GM18870 (cell line): ENCODE data around the gene CYSRT1.

ENCODE experiments used
- ATAC-seq: cut with Tn5 transposase; IDR thresholded peaks from one replicate; pipeline ENCODE4 v1.9.1; 2021; ENCODE audit warnings: moderate library complexity; ENCODE audit not compliant: unreplicated experiment

Gene CYSRT1

DNA sequence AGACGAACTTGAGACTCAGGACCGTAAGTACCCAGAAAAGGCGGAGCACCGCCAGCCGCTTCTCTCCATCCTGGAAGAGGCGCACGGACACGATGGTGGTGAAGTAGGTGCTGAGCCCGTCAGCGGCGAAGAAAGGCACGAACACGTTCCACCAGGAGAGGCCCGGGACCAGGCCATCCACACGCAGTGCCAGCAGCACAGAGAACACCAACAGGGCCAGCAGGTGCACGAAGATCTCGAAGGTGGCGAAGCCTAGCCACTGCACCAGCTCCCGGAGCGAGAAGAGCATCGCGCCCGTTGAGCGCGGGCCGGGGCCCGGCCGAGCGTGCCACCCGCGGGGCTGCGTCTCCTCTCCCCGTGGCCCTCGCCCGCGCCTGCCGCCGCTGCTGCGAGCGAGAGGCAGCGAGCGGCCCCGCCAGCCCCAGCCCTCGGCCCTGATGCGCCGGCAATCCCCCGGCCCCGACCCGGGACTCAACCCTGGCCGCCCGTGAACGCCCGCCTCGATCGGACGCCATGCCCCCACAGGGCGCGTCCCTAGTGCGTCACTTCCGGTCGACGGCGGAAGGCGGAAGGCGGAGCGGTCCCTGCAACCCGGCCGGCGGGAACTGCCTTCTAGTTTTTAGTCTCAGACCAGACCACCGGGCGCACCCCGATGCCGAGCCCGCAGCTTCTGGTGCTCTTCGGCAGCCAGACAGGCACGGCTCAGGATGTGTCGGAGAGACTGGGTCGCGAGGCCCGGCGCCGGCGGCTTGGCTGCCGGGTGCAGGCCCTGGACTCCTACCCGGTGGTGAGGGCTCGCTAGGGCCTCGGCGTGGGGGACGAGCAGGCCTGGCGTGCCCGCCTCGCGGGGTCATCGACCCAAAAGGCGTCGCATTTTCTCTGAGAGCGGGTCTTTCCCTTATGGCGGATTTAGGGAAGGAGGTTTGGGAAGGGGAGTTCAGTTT lies 19.6 kb upstream of the CYSRT1 start, which contains the start of the genes NDOR1 and TMEM203:
Gene NDOR1, plus strand, starts transcription at position 575 of the 944 bp plus-strand sequence. Its CDS starts 78 bp downstream, at position 653.
Gene TMEM203, minus strand, starts transcription at position 523 of the 944 bp plus-strand sequence. Its CDS starts 234 bp downstream, at position 289.
- ATAC-seq, result no peak

DNA sequence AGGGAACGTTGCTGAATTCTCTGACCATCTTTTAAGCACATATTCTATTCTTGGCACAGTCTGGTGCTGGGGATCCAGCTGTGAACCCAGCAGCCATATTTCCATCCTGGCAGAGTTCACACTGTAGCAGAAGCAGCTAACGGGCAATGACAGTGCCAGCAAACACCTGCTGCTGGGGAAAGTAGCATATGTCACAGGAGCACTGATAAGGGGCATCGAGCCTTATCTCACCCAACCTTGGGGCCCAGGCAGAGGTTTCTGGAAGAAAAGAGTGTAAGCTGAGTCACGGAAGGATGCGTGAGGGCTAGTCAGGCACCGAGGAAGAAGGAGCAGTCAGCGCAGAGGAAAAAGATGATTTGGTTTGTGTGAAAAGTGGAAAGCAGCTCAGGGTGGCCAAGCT lies 18.4 kb upstream of the CYSRT1 start:
- ATAC-seq, result no peak

DNA sequence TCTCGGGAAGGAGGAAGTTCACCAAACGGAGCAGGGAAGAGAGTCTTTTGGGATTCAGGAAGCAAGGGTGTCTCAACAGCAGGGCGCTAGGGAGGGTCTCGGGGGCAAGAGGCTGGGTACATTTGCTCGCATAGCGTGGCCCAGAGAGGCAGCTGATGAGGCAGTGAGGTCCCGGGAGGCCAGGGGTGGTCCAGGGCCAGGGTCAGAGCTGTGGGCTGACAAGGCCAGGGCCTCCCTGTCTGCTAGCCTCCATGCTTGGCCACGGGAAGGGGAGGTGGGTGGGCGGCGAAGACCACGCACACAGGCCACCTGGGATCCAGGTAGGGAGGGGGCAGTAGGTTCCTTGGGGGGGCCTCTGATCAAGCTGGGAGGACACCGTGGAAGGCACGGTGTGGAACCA lies 13.4 kb upstream of the CYSRT1 start:
- ATAC-seq, result no peak

DNA sequence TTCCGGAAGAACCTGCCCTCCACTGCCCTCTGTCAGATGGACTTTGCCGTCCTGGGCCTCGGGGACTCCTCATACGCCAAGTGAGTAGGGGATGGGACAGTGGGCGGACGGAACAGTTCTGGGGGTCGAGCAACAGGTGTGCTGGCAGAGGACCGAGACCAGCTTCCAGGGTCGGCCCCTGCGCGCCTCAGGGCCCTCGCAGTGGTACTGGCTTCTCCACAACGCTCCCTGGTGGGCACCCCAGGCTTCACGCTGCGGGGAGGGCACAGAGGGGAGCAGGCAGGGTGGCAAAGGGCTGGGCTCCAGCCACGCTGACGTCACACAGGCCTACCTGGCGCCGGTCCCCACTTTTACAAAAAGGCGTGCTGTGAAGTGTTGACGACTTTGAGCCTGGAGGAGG lies 12.5 kb upstream of the CYSRT1 start:
- no peak for ATAC-seq

DNA sequence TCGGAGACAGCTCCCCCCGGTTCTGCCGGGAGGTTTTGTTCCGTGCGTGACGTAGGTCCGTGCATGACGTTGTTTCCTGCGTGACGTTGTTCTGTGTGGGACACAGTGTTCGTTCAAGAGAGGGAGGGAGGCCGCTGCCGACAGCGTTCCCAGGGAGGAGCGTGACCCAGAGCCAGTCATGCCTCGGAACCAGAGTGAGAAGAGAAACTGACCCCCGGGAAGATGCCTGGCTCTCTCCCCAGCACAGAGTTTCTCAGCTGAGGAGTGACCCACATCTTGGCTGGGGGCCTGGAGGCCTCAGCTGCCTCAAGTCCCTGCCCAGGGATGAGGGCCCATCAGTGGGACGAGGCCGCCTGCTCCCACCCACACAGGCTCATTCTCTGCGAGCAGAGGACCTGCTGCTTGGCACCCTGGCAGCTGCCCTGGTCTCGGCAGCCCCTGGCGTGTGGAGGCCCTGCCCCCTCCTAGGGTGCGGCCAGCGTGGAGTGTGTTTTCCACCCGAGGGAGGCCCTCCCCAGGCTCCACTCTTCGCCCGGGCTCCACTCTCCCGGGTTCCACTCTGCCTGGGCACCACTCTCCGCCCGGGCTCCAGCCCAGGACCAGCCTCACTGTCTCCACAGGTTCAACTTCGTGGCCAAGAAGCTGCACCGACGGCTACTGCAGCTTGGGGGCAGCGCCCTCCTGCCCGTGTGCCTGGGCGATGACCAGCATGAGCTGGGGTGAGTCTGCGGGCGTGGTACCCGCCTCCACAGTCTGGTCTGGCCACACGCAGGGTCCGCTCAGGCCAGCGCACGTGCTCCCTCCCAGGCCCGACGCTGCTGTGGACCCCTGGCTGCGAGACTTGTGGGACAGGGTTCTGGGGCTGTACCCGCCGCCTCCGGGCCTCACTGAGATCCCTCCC lies 11.6 kb upstream of the CYSRT1 start:
- ATAC-seq, result no peak

DNA sequence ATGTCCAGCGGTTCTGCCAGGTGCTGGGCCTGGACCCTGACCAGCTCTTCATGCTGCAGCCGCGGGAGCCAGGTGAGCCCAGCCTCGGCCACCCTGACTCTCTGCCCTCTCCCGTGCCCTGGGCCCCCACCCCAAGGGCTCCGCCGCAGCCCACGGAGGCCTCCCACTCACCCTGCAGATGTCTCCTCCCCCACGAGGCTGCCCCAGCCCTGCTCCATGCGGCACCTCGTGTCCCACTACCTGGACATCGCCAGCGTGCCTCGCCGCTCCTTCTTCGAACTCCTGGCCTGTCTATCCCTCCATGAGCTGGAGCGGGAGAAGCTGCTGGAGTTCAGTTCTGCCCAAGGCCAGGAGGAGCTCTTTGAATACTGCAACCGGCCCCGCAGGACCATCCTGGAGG lies 10.4 kb upstream of the CYSRT1 start:
- ATAC-seq, result no peak

DNA sequence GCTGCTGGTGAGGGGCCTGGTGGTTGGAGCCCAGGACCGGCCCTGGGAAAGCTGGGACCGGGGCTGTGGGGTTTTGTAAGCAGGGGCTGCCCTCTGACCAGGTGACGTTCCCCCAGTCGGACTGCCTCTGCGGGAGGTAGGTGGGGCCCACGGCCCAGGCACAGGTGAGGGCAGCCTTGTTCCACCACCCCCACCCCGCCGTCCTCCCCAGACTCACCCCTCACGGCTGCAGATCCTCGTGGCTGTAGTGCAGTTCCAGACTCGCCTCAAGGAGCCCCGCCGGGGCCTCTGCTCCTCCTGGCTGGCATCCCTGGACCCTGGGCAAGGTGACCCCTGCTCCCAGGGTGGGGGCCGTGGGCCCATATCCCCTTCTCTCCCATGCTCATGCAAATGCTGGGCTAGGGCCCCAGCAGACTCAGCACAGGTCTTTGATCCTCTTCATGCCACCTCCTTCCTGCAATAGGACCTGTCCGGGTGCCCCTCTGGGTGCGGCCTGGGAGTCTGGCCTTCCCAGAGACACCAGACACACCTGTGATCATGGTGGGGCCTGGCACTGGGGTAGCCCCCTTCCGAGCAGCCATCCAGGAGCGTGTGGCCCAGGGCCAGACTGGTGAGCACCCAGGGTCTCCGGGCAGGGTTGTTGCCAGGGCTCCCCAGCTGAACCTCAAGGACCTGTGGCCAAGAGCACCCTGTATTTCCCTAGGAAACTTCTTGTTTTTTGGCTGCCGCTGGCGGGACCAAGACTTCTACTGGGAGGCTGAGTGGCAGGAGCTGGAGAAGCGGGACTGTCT lies 9.6 kb upstream of the CYSRT1 start:
- no peak for ATAC-seq

DNA sequence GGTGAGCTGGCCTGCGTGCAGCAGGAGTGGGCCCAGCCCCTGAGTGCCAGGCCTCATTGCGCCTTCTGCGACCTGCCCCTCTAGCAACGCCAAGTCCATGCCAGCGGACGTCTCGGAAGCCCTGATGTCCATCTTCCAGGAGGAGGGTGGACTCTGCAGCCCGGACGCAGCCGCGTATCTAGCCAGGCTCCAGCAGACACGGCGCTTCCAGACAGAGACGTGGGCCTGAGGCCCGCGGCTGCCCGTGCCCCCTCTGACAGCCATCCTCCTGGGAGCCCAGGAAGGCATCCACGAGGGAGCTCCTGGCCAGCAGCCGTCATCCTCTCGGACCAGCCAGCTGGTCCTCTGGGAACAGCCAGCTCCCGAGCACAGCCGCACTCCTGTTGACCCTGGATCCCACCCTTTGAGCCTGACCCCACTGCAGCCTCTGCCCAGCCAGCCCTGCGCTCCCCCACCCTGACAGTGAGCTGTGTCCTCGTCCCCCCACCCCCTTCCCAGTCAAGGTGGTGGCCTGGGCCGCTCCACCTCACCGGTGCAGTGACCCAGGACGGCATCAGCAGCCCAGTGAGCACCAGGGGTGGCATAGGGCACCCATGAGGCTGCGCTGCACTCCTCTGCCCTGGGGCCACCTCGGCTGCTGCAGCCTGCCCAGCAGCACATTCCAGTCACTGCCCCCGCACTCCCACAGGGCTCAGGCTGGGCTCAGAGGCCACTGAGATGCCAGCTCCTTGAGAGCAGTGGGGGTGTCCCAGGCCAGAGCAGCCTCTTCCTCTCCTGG lies 8.6 kb upstream of the CYSRT1 start:
- ATAC-seq, result no peak

DNA sequence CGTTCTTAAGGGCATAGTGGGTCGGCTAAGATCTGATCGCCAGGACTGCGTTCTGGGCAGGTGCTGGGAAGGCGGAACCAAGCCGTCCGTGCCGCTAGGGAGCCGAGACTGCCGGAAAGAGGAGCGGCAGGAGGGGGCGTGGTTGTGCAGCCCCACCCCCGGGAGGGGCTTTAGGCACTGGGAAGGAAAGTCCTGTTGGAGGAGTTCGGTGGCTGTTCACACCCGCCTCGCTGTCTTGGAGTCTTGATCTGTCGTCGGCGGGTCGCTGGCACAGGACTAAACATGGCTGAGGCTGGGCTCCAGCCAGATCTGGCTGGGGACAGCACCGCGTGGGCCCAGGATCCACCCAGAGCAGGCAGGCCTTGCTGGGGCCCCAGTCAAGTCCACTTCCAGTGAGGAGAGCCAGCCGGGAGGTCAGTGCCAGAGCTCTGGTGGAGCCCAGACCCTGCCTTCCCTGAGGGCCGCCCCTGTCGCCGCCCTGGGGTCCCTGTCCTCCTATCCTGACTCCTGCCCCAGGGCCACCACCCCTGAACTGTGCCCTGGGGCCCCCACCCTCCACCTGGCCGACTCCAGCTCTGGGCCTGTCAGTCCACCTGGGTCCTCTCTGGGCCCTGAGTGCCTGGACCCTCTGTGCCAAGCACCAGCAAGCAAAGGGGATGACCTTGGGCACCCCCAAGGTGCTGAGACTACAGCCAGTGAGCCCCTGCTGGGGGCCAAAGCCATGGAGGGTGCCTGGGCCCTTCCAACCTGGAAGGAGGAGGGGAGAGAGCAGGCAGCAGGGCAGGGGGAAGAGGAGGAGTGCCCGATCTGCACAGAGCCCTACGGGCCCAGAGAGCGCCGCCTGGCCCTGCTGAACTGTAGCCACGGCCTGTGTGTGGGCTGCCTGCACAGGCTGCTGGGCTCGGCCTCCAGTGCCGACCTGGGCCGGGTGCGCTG lies 7.4 kb upstream of the CYSRT1 start:
- no peak for ATAC-seq

DNA sequence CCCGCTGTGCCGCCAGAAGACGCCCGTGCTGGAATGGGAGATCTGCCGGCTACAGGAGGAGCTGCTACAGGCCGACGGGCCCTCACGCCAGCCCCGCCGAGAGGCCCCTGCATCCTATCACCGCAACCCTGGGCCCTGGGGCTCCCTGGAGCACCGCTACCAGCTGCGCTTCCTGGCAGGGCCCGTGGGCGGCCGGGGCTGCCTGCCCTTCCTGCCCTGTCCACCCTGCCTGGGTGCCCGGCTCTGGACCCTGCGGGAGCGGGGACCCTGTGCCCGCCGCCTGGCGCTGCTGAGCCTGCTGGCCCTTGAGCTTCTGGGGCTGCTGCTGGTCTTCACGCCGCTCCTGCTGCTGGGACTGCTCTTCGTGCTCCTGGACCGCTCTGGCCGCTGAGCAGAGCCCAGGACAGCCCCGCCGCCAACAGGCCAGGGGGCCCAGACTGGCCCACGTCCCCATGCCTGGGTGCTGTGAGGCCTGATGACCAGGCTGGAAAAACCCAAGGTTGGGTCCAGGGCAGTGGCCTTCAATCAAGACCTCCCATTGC lies 6.7 kb upstream of the CYSRT1 start:
- ATAC-seq, result no peak

DNA sequence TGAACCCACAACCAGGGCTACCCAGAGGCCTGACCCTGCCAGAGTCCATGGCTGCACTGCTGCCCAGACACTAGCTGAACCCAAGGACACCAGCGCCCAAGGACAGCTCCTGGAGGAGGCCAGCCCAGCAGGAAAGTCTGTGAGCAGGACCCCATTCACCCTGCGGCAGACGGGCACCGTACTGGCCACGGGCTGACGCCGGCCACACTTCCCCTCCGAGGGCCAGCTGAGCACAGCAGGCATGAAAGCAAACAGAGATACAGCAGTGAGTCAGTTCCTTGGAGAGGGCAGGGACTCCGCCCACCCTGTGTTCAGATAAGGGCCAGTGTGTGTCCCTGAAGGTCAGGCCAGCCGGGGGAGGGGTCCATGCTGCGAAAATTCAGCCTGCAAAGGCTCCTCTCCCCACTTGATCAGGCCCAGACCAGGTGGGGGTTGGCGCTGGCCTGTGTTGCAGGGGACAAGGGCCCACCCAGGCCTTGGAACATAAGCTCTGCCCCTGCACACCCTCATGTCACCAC lies 6.2 kb upstream of the CYSRT1 start:
- no peak for ATAC-seq

DNA sequence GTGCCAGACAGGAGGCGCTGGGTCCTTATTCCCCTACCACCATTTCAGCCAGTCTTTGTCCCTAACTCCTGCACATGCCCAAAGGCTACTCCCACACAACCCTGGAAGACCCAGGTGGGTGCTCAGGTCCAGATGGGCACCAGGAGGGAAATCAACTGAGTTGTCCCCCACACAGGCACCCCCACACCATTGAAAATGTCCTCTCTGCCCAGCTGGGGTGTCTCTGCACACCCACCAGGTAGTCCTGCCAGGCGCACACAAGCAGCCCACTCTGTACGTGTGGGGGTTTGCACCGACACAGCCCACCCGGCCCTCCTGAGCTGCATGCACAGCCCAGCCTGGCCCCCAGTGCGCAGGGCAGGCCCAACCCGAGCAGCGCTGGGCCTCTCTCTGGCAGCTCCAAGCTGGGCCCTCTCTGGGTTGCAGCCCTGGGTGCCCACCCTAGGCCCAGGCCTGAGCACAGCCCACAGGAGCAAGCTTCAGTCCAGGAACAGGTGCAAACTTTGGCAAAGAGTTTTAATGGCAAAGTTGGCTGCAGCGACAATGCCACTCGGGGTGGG lies 5.1 kb upstream of the CYSRT1 start:
- ATAC-seq, result no peak

DNA sequence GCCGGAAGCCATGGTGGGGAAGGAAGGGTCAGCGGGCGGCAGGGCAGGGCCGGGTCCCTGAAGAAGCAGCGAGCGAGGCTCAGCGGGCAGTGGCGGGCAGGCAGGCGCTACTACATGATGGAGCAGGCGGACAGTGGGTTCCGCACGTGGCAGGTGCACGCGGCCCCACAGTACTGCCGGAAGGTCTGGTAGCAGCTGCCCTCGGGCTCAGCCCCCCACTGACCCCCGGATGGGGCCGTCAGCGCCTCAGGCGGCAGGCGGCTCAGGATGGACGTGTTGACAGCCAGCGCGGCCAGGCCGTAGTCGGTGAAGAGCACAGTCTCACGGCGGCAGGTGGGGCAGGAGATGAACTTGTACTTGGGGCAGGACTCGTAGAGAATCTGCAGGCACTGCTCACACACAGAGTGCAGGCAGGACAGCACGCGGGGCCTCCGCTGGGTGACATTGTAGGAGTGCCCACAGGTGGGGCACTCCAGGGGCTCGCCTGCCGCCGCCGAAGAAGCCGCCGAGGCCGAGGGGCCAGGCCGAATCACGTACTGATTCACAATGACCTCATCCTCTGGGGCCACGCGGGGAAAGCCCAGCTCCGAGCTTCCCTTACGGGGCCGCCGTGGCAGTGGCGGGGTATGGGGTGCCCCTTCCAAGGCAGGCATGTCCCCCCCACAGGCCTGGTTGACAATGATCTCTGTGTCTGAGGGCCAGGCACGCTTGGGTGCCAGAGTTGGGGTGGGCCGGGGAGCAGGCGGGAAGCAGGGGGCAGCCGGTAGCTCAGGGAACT lies 4.5 kb upstream of the CYSRT1 start:
- ATAC-seq, result no peak

DNA sequence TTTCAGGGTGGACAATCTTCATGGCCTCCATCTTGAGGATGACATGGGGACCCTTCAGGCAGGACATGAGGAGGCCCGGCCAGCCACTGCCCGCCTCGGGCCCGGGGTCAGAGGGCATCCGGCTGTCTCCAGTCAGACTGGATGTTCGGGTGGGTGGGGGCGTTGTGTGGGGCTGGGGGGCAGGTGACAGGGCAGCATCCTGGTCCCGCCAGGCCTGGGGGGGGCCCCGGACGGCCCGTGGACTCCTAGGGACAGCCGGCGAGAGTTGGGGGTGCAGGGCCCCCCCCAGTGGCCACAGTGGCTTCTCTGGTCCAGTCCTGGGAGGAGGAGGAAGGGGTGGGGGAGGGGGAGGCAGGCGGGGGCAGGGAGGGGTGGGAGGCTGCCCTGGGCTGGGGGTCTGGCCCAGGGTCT lies 3.9 kb upstream of the CYSRT1 start:
- ATAC-seq, result no peak

DNA sequence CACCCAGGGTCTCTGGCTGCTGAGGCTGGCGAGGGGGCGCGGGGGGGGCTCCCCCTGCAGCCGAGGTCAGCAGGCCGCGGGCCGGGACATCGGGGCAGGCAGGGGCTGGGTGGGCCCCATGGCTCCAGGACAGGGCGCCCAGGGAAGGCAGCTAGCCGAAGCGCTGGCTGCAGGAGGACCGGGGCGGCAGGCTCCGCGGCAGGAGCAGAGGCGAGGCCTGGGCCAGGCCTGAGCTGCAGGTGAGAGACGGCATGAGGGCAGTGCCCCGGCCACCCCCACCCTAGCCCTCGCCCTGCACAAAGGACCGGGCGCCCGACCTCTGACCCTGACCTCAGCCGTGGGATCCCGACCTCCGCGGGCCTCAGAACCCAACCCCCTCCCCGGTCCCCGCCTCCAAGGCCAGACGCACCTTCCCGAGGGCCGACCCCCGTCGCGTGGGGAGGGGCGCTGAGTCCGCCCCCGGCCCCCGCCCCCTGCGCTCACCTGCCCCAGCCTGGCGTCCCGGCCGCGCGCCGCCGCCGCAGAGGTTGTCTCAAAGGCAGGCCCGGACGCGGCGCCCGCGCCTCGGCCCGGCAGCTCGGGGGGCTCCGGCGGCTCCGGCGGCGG lies 3.4 kb upstream of the CYSRT1 start:
- ATAC-seq, result no peak

DNA sequence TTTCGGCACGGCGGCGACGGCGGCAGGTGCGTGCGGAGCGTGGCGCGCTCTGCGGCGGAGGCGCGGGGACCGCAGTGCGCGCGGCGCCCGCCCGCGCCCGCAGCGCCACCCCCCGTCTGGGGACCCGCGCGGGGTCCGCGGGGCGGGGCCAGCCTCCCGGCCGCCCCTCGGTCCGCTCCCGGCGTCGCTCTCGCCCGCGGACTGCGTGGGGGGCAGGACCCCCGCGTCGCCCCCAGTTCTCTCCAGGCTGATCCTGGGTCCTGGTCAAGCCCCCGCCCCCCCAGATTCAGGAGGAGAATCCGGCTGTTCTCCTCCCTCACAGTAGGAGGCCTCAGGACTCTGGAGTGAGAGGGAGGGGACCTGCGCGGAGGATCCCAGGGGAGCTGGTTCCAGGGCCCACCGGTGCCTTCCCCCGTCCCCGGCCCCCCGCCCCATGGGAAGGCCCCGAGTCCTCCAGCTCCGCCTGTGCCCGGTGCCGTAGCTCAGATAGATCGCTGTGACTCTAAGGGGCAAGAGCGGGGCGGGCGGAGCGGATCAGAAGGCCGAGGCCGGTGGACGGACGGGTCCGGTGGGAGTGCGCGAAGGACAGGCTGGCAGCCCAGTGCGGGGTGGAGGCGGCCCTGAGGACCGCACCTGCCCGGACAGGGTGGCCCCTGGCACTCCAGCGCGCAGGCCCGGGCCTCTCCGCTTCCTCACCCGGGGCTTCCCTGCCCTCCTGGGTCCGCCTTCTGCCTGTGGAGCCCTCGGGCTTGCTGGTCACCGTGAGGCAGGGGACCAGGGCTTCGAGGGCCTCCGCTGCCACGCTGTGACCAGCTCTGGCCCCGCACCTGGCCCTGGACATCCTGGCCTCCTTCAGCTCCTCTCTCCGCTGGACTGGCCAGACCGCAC lies 2.5 kb upstream of the CYSRT1 start, which contains the start of gene RNF208:
Gene RNF208, minus strand, starts transcription at position 51 of the 888 bp plus-strand sequence. CDS start 1,028 bp downstream, outside the sequence.
- peak; percentile 1 for ATAC-seq
